ENCODE measurements around the gene OR4D1.

DNA sequence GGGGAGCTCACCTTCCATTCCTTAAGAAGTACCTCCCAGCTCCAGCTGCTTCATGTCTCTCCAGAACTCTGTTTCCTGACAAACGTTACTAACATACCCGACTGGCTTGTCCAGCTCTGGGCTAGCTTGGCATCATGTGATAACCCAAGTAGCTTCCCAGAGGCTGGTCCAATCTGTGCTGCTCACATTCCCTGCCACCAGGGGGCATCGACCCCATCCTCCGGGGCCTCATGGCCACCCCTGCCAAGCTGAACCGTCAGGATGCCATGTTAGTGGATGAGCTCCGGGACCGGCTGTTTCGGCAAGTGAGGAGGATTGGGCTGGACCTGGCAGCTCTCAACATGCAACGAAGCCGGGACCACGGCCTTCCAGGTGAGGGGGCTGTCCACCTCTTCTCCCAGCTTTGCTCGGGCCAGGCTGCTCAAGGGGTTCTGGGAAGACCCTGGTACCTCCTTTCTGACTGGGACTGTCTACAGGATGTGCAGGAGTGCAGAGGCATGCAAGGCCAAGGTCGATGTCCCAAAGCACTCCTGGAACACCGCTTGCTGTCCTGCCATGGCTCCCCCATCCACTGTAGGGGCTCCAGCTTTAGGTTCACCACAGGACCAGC lies 51.9 kb downstream of the OR4D1 start:
- TF ChIP-seq YY1 (IDR thresholded peaks at IDR 0.05; ENCODE audit: insufficient read depth, insufficient read length) (no peak), SUZ12 (IDR thresholded peaks at IDR 0.05; ENCODE audit: extremely low read depth, insufficient read depth, insufficient read length) (no peak), ZNF274 (IDR thresholded peaks at IDR 0.05; ENCODE audit: low read depth, low read length) (no peak)
